Dedifferentiated amniotic fluid mesenchymal stem cell (primary cell): ENCODE results near the gene SPARCL1.

Experiments
- DNase-seq: peaks from one replicate; pipeline ENCODE4 v3.0.0-alpha.2; 2016; ENCODE audit errors: extremely low spot score

Gene SPARCL1

GRCh38 chr4:87541956-87542709 lies 13.0 kb upstream of the SPARCL1 start:
- DNase-seq, result no peak

GRCh38 chr4:87541521-87541920 lies 12.3 kb upstream of the SPARCL1 start:
- DNase-seq, result no peak

- DNase-seq, result no peak
Observed at GRCh38 chr4:87540146-87541058, 11.2 kb upstream of the SPARCL1 start.

GRCh38 chr4:87532907-87533306 lies 3.7 kb upstream of the SPARCL1 start:
- no peak for DNase-seq

GRCh38 chr4:87532109-87532508 lies 2.9 kb upstream of the SPARCL1 start:
- no peak for DNase-seq

GRCh38 chr4:87531621-87532020 lies 2.4 kb upstream of the SPARCL1 start:
- no peak for DNase-seq

GRCh38 chr4:87530868-87531267 lies 1.7 kb upstream of the SPARCL1 start:
- no peak for DNase-seq

- no peak for DNase-seq
Observed at GRCh38 chr4:87530229-87530628, 1.1 kb upstream of the SPARCL1 start.

- DNase-seq, result no peak
Observed at GRCh38 chr4:87527431-87528220, 1.6 kb downstream of the SPARCL1 start.

GRCh38 chr4:87525636-87526295 lies 3.4 kb downstream of the SPARCL1 start:
- DNase-seq, result no peak

GRCh38 chr4:87524456-87524855 lies 4.7 kb downstream of the SPARCL1 start:
- no peak for DNase-seq

- DNase-seq, result no peak
Observed at GRCh38 chr4:87523307-87523706, 5.9 kb downstream of the SPARCL1 start.

- DNase-seq, result no peak
Observed at GRCh38 chr4:87521757-87522374, 7.3 kb downstream of the SPARCL1 start.

GRCh38 chr4:87521319-87521718 lies 7.9 kb downstream of the SPARCL1 start:
- DNase-seq, result no peak

- no peak for DNase-seq
Observed at GRCh38 chr4:87517621-87518020, 11.6 kb downstream of the SPARCL1 start.

- no peak for DNase-seq
Observed at GRCh38 chr4:87516683-87517082, 12.5 kb downstream of the SPARCL1 start.

GRCh38 chr4:87512400-87512799 lies 16.8 kb downstream of the SPARCL1 start:
- DNase-seq, result no peak

GRCh38 chr4:87511500-87511899 lies 17.7 kb downstream of the SPARCL1 start:
- no peak for DNase-seq

- DNase-seq, result no peak
Observed at GRCh38 chr4:87510747-87511146, 18.4 kb downstream of the SPARCL1 start.

GRCh38 chr4:87506974-87507701 lies 22.0 kb downstream of the SPARCL1 start:
- peak; percentile 95 for DNase-seq
